HEK293 (cell line): ENCODE data around the gene PSMB9.

ENCODE experiments used
- GLIS1 ChIP-seq: fragments of 450-650 bp; formaldehyde crosslinking; IDR thresholded peaks from 2 replicates; pipeline ENCODE4 v1.5.1; 2016; ENCODE audit warnings: missing biosample characterization, missing genetic modification characterization
- SCRT1 ChIP-seq: fragments of 450-650 bp; formaldehyde crosslinking; IDR thresholded peaks from 2 replicates; pipeline ENCODE4 v1.5.1; 2016; ENCODE audit warnings: missing biosample characterization, missing genetic modification characterization, borderline replicate concordance
- ZFP37 ChIP-seq: fragments of 450-650 bp; formaldehyde crosslinking; IDR thresholded peaks from 2 replicates; pipeline ENCODE4 v1.5.1; 2016; ENCODE audit warnings: missing biosample characterization, missing genetic modification characterization
- ZNF184 ChIP-seq: fragments of 450-650 bp; IDR thresholded peaks from 2 replicates; pipeline ENCODE4 v1.5.1; 2018; ENCODE audit warnings: missing biosample characterization, mild to moderate bottlenecking, missing genetic modification characterization
- TF ChIP-seq, protein P1 (sequence below): fragments of 450-650 bp; formaldehyde crosslinking; IDR thresholded peaks from 2 replicates; pipeline ENCODE4 v1.5.1; 2016; ENCODE audit warnings: missing biosample characterization, missing genetic modification characterization
- TF ChIP-seq, protein P2 (sequence below): fragments of 450-650 bp; formaldehyde crosslinking; IDR thresholded peaks from 2 replicates; pipeline ENCODE4 v1.5.1; 2016; ENCODE audit warnings: missing biosample characterization, missing genetic modification characterization

GRCh38 chr6:32835167-32835893 lies 18.7 kb upstream of the PSMB9 start:
- TF ChIP-seq, protein P1, sequence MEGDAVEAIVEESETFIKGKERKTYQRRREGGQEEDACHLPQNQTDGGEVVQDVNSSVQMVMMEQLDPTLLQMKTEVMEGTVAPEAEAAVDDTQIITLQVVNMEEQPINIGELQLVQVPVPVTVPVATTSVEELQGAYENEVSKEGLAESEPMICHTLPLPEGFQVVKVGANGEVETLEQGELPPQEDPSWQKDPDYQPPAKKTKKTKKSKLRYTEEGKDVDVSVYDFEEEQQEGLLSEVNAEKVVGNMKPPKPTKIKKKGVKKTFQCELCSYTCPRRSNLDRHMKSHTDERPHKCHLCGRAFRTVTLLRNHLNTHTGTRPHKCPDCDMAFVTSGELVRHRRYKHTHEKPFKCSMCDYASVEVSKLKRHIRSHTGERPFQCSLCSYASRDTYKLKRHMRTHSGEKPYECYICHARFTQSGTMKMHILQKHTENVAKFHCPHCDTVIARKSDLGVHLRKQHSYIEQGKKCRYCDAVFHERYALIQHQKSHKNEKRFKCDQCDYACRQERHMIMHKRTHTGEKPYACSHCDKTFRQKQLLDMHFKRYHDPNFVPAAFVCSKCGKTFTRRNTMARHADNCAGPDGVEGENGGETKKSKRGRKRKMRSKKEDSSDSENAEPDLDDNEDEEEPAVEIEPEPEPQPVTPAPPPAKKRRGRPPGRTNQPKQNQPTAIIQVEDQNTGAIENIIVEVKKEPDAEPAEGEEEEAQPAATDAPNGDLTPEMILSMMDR (tag by site-specific recombination): no peak
- TF ChIP-seq GLIS1 (no peak), SCRT1 (no peak), ZFP37 (tag by site-specific recombination) (no peak), ZNF184 (tag by site-specific recombination) (no peak)
- TF ChIP-seq, protein P2, sequence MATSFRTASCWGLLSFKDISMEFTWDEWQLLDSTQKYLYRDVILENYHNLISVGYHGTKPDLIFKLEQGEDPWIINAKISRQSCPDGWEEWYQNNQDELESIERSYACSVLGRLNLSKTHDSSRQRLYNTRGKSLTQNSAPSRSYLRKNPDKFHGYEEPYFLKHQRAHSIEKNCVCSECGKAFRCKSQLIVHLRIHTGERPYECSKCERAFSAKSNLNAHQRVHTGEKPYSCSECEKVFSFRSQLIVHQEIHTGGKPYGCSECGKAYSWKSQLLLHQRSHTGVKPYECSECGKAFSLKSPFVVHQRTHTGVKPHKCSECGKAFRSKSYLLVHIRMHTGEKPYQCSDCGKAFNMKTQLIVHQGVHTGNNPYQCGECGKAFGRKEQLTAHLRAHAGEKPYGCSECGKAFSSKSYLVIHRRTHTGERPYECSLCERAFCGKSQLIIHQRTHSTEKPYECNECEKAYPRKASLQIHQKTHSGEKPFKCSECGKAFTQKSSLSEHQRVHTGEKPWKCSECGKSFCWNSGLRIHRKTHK (tag by site-specific recombination): no peak
